IPS DF 4.7 (cell line): ENCODE measurements around the gene APC.

Experiments used
- DNase-seq: peaks from one replicate; pipeline ENCODE4 v3.0.0-alpha.2; 2013; ENCODE audit warnings: low spot score; ENCODE audit errors: extremely low read depth

APC gene

GRCh38 chr5:112779531-112779930, 41.8 kb downstream of the APC start:
- DNase-seq: no peak

- no peak for DNase-seq
Observed at GRCh38 chr5:112784726-112785125, 47.0 kb downstream of the APC start.

GRCh38 chr5:112787261-112787660, 49.6 kb downstream of the APC start:
- DNase-seq: no peak

GRCh38 chr5:112787896-112788295, 50.2 kb downstream of the APC start:
- no peak for DNase-seq

- no peak for DNase-seq
Observed at GRCh38 chr5:112793201-112793600, 55.5 kb downstream of the APC start.

- no peak for DNase-seq
Observed at GRCh38 chr5:112794410-112794809, 56.7 kb downstream of the APC start.

- DNase-seq: no peak
Observed at GRCh38 chr5:112795342-112795741, 57.7 kb downstream of the APC start.

- no peak for DNase-seq
Observed at GRCh38 chr5:112795944-112796678, 58.4 kb downstream of the APC start.

- no peak for DNase-seq
Observed at GRCh38 chr5:112799661-112800060, 62.0 kb downstream of the APC start.

- DNase-seq: no peak
Observed at GRCh38 chr5:112800891-112801290, 63.2 kb downstream of the APC start.

- DNase-seq: no peak
Observed at GRCh38 chr5:112811023-112811422, 73.3 kb downstream of the APC start.

- no peak for DNase-seq
Observed at GRCh38 chr5:112812549-112812948, 74.9 kb downstream of the APC start.

GRCh38 chr5:112820246-112820645, 82.6 kb downstream of the APC start:
- no peak for DNase-seq

GRCh38 chr5:112822456-112822855, 84.8 kb downstream of the APC start:
- no peak for DNase-seq

GRCh38 chr5:112823181-112823580, 85.5 kb downstream of the APC start:
- no peak for DNase-seq

- no peak for DNase-seq
Observed at GRCh38 chr5:112823656-112824055, 86.0 kb downstream of the APC start.

GRCh38 chr5:112824197-112824596, 86.5 kb downstream of the APC start:
- DNase-seq: no peak

- no peak for DNase-seq
Observed at GRCh38 chr5:112830378-112830777, 92.7 kb downstream of the APC start.

GRCh38 chr5:112833971-112834370, 96.3 kb downstream of the APC start:
- no peak for DNase-seq

- DNase-seq: no peak
Observed at GRCh38 chr5:112844489-112844888, 106.8 kb downstream of the APC start.

GRCh38 chr5:112846556-112846955, 108.9 kb downstream of the APC start:
- DNase-seq: no peak

- no peak for DNase-seq
Observed at GRCh38 chr5:112847306-112847705, 109.6 kb downstream of the APC start.

- DNase-seq: peak; percentile 66
Observed at GRCh38 chr5:112848116-112848811, 110.6 kb downstream of the APC start.
